Upper lobe of right lung (tissue), 1 donor: ENCODE results near the gene CNTNAP2. TPM values are rescaled to one million over a fixed set of nuclear protein-coding genes. Genes with fewer than 3 reads are reported as not detected.
A peak's percentile ranks its signal among the peaks of the same experiment; 100 is the strongest.

ENCODE experiments used
- ATAC-seq: fragments of 200-7000 bp; cut with Tn5 transposase; one replicate; pipeline ENCODE4 v1.9.1; 2020; ENCODE audit warnings: mild to moderate bottlenecking, moderate library complexity
- DNase-seq: peaks from one replicate; pipeline ENCODE4 v3.0.0-alpha.2; 2020
- H3K27ac ChIP-seq: fragments of 200-600 bp; one replicate; pipeline ENCODE4 v1.8.0; 2022
- H3K27me3 ChIP-seq: fragments of 200-600 bp; one replicate; pipeline ENCODE4 v1.8.0; 2022; ENCODE audit warnings: mild to moderate bottlenecking
- H3K36me3 ChIP-seq: fragments of 200-600 bp; one replicate; pipeline ENCODE4 v1.8.0; 2022
- H3K4me1 ChIP-seq: fragments of 200-600 bp; one replicate; pipeline ENCODE4 v1.8.0; 2022
- H3K4me3 ChIP-seq: fragments of 200-600 bp; one replicate; pipeline ENCODE4 v1.8.0; 2022; ENCODE audit warnings: mild to moderate bottlenecking
- H3K9me3 ChIP-seq: fragments of 200-600 bp; one replicate; pipeline ENCODE4 v1.8.0; 2022
- CTCF ChIP-seq: fragments of 200-600 bp; IDR thresholded peaks from one replicate; pipeline ENCODE4 v1.8.0; 2022; ENCODE audit warnings: antibody characterized with exemption
- intact Hi-C: fragments of 100-400 bp; cut with DNase I; formaldehyde crosslinking; loops from one replicate; pipeline ENCODE4 v1.11.0; 2022
- total RNA-seq: library from RNA; stranded (reverse); fragmentation: NEBNext Ultra II Directional; extraction: Animal tissue kit (Norgen Biotek cat#: 25700); gene quantifications from one replicate; pipeline ENCODE4 v1.2.1, GENCODE V29; 2021
- donor health status: DM: no; HTN: yes; CAD: no; lungs with severe emphysema.

The CNTNAP2 gene
- total RNA-seq, 1 donor from 2014 or later = 0.41 TPM

GRCh38 chr7:148276314-148277041 lies 2159.9 kb downstream of the CNTNAP2 start:
- H3K27me3 ChIP-seq = peaks cover 7% of the 10 kb centered on the region
- H3K4me1 ChIP-seq = no peaks in the 10 kb centered on the region
- DNase-seq (no peak), ATAC-seq (no peak)
- no peak overlapping the region for H3K4me3 ChIP-seq
- no peaks in the 10 kb centered on the region for H3K36me3 ChIP-seq
- intact Hi-C loops = no loop called here
- no peak overlapping the region for H3K27ac ChIP-seq
- no peaks in the 10 kb centered on the region for H3K9me3 ChIP-seq
- TF ChIP-seq CTCF = no peak

GRCh38 chr7:148277042-148277660 lies 2160.6 kb downstream of the CNTNAP2 start:
- TF ChIP-seq CTCF = no peak
- Histone ChIP-seq H3K4me3 (no peak overlapping the region), H3K9me3 (no peaks in the 10 kb centered on the region), H3K36me3 (no peaks in the 10 kb centered on the region), H3K4me1 (no peaks in the 10 kb centered on the region), H3K27me3 (peaks cover 7% of the 10 kb centered on the region), H3K27ac (no peak overlapping the region)
- DNase-seq (no peak), ATAC-seq (no peak)
- intact Hi-C loops = no loop called here

- DNase-seq (no peak), ATAC-seq (no peak)
- intact Hi-C loops = no loop called here
- H3K27ac ChIP-seq = no peak overlapping the region
- no peak overlapping the region for H3K4me3 ChIP-seq
- peak; percentile 36 for TF ChIP-seq CTCF
- H3K27me3 ChIP-seq = peaks cover 5% of the 10 kb centered on the region
- no peaks in the 10 kb centered on the region for H3K36me3 ChIP-seq
- H3K4me1 ChIP-seq = no peaks in the 10 kb centered on the region
- H3K9me3 ChIP-seq = no peaks in the 10 kb centered on the region
Measured at GRCh38 chr7:148286150-148286549, 2169.5 kb downstream of the CNTNAP2 start.

- Histone ChIP-seq H3K36me3 (no peaks in the 10 kb centered on the region), H3K27ac (no peak overlapping the region), H3K9me3 (no peaks in the 10 kb centered on the region), H3K27me3 (peaks cover 5% of the 10 kb centered on the region), H3K4me3 (no peak overlapping the region), H3K4me1 (no peaks in the 10 kb centered on the region)
- no peak for ATAC-seq
- intact Hi-C loops = no loop called here
- DNase-seq = no peak
- TF ChIP-seq CTCF = no peak
Measured at GRCh38 chr7:148287538-148287937, 2170.9 kb downstream of the CNTNAP2 start.

- H3K27me3 ChIP-seq = peaks cover 5% of the 10 kb centered on the region
- DNase-seq (no peak), ATAC-seq (no peak)
- H3K4me1 ChIP-seq = no peaks in the 10 kb centered on the region
- no peak for TF ChIP-seq CTCF
- no peaks in the 10 kb centered on the region for H3K36me3 ChIP-seq
- no peak overlapping the region for H3K27ac ChIP-seq
- intact Hi-C loops = no loop called here
- no peak overlapping the region for H3K4me3 ChIP-seq
- H3K9me3 ChIP-seq = no peaks in the 10 kb centered on the region
Measured at GRCh38 chr7:148288592-148289151, 2172.1 kb downstream of the CNTNAP2 start.
